ENCODE data around the gene RAB40B.

The RAB40B gene

DNA sequence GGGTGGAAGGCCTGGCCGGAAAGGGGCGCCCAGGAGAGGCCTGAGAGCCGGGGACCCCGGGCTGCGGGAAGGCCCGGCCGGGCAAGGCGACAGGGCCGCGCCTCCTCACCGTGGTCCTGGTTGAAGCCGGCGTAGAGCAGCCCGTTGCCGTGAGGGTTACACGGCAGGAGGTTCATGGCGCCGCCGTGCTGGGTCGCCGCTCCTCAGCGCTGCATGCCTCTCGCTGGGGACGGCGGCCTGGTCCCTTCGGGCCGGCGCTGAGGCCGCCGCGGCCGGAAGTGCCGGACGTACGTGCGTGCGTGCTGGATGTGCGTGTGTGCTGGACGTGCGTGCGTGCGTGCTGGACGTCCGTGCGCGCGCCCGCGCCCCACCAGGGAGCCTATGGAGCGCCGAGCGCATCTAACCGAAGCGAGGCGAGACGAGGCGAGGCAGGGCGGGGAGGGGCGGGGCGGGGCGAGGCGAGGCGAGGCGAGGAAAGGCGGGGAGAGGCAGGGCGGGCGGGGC, 50.3 kb downstream of the RAB40B start, which contains the start of gene WDR45B (continued):
- TF ChIP-seq MYNN (tag by site-specific recombination; IDR thresholded peaks at IDR 0.05; ENCODE audit: borderline replicate concordance), result no peak
- TF ChIP-seq ZNF350 (tag by site-specific recombination; IDR thresholded peaks at IDR 0.05), result no peak
- no peak for TF ChIP-seq ZNF510 (tag by site-specific recombination; IDR thresholded peaks at IDR 0.05; ENCODE audit: insufficient replicate concordance)
- TF ChIP-seq ZNF658 (tag by site-specific recombination; IDR thresholded peaks at IDR 0.05), result no peak
- peak; percentile 64; the same call in 1 of the 2 replicates for TF ChIP-seq ZSCAN30 (tag by site-specific recombination; IDR thresholded peaks at IDR 0.05)
- TF ChIP-seq ZNF529 (tag by site-specific recombination; IDR thresholded peaks at IDR 0.05; ENCODE audit: insufficient replicate concordance), result no peak
- no peak; the same call in 1 of the 2 replicates for TF ChIP-seq ZFP69B (tag by site-specific recombination; IDR thresholded peaks at IDR 0.05)
- TF ChIP-seq ZNF623 (tag by site-specific recombination; IDR thresholded peaks at IDR 0.05), result no peak
- peak; percentile 48; the same call in 1 of the 2 replicates for TF ChIP-seq ZNF561 (tag by site-specific recombination; IDR thresholded peaks at IDR 0.05; ENCODE audit: borderline replicate concordance)
- TF ChIP-seq ZNF629 (tag by site-specific recombination; IDR thresholded peaks at IDR 0.05), result peak; percentile 54
- TF ChIP-seq ZNF555 (tag by site-specific recombination; conservative IDR thresholded peaks at IDR 0.05), result no peak
- no peak for TF ChIP-seq ZNF121 (tag by site-specific recombination; IDR thresholded peaks at IDR 0.05)
- TF ChIP-seq ZNF394 (tag by site-specific recombination; IDR thresholded peaks at IDR 0.05; ENCODE audit: borderline replicate concordance), result no peak
- TF ChIP-seq BCL11A (tag by site-specific recombination; IDR thresholded peaks at IDR 0.05; ENCODE audit: low read depth), result peak; percentile 39; the same call in 1 of the 2 replicates
- no peak; the same call in none of the 2 replicates for TF ChIP-seq SP3 (tag by site-specific recombination; IDR thresholded peaks at IDR 0.05)
- TF ChIP-seq, protein P1, sequence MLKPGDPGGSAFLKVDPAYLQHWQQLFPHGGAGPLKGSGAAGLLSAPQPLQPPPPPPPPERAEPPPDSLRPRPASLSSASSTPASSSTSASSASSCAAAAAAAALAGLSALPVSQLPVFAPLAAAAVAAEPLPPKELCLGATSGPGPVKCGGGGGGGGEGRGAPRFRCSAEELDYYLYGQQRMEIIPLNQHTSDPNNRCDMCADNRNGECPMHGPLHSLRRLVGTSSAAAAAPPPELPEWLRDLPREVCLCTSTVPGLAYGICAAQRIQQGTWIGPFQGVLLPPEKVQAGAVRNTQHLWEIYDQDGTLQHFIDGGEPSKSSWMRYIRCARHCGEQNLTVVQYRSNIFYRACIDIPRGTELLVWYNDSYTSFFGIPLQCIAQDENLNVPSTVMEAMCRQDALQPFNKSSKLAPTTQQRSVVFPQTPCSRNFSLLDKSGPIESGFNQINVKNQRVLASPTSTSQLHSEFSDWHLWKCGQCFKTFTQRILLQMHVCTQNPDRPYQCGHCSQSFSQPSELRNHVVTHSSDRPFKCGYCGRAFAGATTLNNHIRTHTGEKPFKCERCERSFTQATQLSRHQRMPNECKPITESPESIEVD (tag by site-specific recombination; IDR thresholded peaks at IDR 0.05), result no peak
- TF ChIP-seq, protein P2, sequence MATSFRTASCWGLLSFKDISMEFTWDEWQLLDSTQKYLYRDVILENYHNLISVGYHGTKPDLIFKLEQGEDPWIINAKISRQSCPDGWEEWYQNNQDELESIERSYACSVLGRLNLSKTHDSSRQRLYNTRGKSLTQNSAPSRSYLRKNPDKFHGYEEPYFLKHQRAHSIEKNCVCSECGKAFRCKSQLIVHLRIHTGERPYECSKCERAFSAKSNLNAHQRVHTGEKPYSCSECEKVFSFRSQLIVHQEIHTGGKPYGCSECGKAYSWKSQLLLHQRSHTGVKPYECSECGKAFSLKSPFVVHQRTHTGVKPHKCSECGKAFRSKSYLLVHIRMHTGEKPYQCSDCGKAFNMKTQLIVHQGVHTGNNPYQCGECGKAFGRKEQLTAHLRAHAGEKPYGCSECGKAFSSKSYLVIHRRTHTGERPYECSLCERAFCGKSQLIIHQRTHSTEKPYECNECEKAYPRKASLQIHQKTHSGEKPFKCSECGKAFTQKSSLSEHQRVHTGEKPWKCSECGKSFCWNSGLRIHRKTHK (tag by site-specific recombination; IDR thresholded peaks at IDR 0.05), result no peak
- TF ChIP-seq, protein P3, sequence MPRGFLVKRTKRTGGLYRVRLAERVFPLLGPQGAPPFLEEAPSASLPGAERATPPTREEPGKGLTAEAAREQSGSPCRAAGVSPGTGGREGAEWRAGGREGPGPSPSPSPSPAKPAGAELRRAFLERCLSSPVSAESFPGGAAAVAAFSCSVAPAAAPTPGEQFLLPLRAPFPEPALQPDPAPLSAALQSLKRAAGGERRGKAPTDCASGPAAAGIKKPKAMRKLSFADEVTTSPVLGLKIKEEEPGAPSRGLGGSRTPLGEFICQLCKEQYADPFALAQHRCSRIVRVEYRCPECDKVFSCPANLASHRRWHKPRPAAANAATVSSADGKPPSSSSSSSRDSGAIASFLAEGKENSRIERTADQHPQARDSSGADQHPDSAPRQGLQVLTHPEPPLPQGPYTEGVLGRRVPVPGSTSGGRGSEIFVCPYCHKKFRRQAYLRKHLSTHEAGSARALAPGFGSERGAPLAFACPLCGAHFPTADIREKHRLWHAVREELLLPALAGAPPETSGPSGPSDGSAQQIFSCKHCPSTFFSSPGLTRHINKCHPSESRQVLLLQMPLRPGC (tag by site-specific recombination; IDR thresholded peaks at IDR 0.05), result 0 out of 2 replicates have a peak, but pooled peaks have one; percentile 41
- no peak for TF ChIP-seq ZNF473 (tag by site-specific recombination; IDR thresholded peaks at IDR 0.05)
- no peak for TF ChIP-seq SCRT1 (tag by site-specific recombination; IDR thresholded peaks at IDR 0.05; ENCODE audit: borderline replicate concordance)
- TF ChIP-seq ZNF16 (tag by site-specific recombination; IDR thresholded peaks at IDR 0.05; ENCODE audit: low read depth), result no peak
- TF ChIP-seq, protein P4, sequence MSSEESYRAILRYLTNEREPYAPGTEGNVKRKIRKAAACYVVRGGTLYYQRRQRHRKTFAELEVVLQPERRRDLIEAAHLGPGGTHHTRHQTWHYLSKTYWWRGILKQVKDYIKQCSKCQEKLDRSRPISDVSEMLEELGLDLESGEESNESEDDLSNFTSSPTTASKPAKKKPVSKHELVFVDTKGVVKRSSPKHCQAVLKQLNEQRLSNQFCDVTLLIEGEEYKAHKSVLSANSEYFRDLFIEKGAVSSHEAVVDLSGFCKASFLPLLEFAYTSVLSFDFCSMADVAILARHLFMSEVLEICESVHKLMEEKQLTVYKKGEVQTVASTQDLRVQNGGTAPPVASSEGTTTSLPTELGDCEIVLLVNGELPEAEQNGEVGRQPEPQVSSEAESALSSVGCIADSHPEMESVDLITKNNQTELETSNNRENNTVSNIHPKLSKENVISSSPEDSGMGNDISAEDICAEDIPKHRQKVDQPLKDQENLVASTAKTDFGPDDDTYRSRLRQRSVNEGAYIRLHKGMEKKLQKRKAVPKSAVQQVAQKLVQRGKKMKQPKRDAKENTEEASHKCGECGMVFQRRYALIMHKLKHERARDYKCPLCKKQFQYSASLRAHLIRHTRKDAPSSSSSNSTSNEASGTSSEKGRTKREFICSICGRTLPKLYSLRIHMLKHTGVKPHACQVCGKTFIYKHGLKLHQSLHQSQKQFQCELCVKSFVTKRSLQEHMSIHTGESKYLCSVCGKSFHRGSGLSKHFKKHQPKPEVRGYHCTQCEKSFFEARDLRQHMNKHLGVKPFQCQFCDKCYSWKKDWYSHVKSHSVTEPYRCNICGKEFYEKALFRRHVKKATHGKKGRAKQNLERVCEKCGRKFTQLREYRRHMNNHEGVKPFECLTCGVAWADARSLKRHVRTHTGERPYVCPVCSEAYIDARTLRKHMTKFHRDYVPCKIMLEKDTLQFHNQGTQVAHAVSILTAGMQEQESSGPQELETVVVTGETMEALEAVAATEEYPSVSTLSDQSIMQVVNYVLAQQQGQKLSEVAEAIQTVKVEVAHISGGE (tag by site-specific recombination; conservative IDR thresholded peaks at IDR 0.05; ENCODE audit: low read depth), result peak; percentile 79
- TF ChIP-seq SALL2 (tag by site-specific recombination; IDR thresholded peaks at IDR 0.05; ENCODE audit: borderline replicate concordance), result no peak
- TF ChIP-seq, protein P5, sequence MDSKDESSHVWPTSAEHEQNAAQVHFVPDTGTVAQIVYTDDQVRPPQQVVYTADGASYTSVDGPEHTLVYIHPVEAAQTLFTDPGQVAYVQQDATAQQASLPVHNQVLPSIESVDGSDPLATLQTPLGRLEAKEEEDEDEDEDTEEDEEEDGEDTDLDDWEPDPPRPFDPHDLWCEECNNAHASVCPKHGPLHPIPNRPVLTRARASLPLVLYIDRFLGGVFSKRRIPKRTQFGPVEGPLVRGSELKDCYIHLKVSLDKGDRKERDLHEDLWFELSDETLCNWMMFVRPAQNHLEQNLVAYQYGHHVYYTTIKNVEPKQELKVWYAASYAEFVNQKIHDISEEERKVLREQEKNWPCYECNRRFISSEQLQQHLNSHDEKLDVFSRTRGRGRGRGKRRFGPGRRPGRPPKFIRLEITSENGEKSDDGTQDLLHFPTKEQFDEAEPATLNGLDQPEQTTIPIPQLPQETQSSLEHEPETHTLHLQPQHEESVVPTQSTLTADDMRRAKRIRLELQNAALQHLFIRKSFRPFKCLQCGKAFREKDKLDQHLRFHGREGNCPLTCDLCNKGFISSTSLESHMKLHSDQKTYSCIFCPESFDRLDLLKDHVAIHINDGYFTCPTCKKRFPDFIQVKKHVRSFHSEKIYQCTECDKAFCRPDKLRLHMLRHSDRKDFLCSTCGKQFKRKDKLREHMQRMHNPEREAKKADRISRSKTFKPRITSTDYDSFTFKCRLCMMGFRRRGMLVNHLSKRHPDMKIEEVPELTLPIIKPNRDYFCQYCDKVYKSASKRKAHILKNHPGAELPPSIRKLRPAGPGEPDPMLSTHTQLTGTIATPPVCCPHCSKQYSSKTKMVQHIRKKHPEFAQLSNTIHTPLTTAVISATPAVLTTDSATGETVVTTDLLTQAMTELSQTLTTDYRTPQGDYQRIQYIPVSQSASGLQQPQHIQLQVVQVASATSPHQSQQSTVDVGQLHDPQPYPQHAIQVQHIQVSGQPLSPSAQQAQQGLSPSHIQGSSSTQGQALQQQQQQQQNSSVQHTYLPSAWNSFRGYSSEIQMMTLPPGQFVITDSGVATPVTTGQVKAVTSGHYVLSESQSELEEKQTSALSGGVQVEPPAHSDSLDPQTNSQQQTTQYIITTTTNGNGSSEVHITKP (tag by site-specific recombination; IDR thresholded peaks at IDR 0.05), result no peak
